Measurements from ENCODE around the gene PTPRA. TPM values are rescaled to one million over a fixed set of nuclear protein-coding genes. Genes with fewer than 3 reads are reported as not detected.

PTPRA gene
- total and polyA plus RNA-seq, 2 of the 13 experiments (the other 11 are each of a cell fraction or from before 2014, with no cell fraction given), result 47.2 to 127 TPM

- TF ChIP-seq, protein P1, sequence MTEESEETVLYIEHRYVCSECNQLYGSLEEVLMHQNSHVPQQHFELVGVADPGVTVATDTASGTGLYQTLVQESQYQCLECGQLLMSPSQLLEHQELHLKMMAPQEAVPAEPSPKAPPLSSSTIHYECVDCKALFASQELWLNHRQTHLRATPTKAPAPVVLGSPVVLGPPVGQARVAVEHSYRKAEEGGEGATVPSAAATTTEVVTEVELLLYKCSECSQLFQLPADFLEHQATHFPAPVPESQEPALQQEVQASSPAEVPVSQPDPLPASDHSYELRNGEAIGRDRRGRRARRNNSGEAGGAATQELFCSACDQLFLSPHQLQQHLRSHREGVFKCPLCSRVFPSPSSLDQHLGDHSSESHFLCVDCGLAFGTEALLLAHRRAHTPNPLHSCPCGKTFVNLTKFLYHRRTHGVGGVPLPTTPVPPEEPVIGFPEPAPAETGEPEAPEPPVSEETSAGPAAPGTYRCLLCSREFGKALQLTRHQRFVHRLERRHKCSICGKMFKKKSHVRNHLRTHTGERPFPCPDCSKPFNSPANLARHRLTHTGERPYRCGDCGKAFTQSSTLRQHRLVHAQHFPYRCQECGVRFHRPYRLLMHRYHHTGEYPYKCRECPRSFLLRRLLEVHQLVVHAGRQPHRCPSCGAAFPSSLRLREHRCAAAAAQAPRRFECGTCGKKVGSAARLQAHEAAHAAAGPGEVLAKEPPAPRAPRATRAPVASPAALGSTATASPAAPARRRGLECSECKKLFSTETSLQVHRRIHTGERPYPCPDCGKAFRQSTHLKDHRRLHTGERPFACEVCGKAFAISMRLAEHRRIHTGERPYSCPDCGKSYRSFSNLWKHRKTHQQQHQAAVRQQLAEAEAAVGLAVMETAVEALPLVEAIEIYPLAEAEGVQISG (CRISPR knock-in tag; IDR thresholded peaks at IDR 0.05), result no peak
- TF ChIP-seq ZNF34 (CRISPR knock-in tag; IDR thresholded peaks at IDR 0.05; ENCODE audit: borderline replicate concordance) (no peak), GATA4 (IDR thresholded peaks at IDR 0.05; ENCODE audit: borderline replicate concordance, low read depth) (no peak), PRMT3 (CRISPR knock-in tag; IDR thresholded peaks at IDR 0.05; ENCODE audit: borderline replicate concordance, low read depth) (no peak), RBFOX2 (IDR thresholded peaks at IDR 0.05; ENCODE audit: low read depth, low read length) (peak; percentile 43; the same call in 1 of the 2 replicates), TEAD3 (CRISPR knock-in tag; optimal IDR thresholded peaks at IDR 0.05; ENCODE audit: borderline replicate concordance) (no peak), MTA1 (CRISPR knock-in tag; IDR thresholded peaks at IDR 0.05; ENCODE audit: borderline replicate concordance) (no peak), ZNF737 (CRISPR knock-in tag; IDR thresholded peaks at IDR 0.05; ENCODE audit: borderline replicate concordance) (no peak), KDM1A (CRISPR knock-in tag; IDR thresholded peaks at IDR 0.05) (no peak), SP140L (CRISPR knock-in tag; IDR thresholded peaks at IDR 0.05; ENCODE audit: borderline replicate concordance) (no peak), ATAD3A (CRISPR knock-in tag; IDR thresholded peaks at IDR 0.05) (no peak)
- TF ChIP-seq, protein P2, sequence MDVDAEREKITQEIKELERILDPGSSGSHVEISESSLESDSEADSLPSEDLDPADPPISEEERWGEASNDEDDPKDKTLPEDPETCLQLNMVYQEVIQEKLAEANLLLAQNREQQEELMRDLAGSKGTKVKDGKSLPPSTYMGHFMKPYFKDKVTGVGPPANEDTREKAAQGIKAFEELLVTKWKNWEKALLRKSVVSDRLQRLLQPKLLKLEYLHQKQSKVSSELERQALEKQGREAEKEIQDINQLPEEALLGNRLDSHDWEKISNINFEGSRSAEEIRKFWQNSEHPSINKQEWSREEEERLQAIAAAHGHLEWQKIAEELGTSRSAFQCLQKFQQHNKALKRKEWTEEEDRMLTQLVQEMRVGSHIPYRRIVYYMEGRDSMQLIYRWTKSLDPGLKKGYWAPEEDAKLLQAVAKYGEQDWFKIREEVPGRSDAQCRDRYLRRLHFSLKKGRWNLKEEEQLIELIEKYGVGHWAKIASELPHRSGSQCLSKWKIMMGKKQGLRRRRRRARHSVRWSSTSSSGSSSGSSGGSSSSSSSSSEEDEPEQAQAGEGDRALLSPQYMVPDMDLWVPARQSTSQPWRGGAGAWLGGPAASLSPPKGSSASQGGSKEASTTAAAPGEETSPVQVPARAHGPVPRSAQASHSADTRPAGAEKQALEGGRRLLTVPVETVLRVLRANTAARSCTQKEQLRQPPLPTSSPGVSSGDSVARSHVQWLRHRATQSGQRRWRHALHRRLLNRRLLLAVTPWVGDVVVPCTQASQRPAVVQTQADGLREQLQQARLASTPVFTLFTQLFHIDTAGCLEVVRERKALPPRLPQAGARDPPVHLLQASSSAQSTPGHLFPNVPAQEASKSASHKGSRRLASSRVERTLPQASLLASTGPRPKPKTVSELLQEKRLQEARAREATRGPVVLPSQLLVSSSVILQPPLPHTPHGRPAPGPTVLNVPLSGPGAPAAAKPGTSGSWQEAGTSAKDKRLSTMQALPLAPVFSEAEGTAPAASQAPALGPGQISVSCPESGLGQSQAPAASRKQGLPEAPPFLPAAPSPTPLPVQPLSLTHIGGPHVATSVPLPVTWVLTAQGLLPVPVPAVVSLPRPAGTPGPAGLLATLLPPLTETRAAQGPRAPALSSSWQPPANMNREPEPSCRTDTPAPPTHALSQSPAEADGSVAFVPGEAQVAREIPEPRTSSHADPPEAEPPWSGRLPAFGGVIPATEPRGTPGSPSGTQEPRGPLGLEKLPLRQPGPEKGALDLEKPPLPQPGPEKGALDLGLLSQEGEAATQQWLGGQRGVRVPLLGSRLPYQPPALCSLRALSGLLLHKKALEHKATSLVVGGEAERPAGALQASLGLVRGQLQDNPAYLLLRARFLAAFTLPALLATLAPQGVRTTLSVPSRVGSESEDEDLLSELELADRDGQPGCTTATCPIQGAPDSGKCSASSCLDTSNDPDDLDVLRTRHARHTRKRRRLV (CRISPR knock-in tag; IDR thresholded peaks at IDR 0.05), result no peak
These were observed 37.2 kb upstream of the PTPRA start (continued) for GRCh38 chr20:2836035-2836434.
